HEK293 (cell line): ENCODE data around the gene RAPGEF5.

ENCODE experiments used
- CTCF ChIA-PET: fragments of 350-600 bp; formaldehyde crosslinking; extraction: SDS; loops from one replicate; lab custom pipeline; 2021; ENCODE audit warnings: antibody characterized with exemption; lab: Yijun Ruan, JAX
- POLR2A ChIA-PET: fragments of 300-600 bp; formaldehyde crosslinking; extraction: SDS; loops from one replicate; lab custom pipeline; 2020; ENCODE audit warnings: antibody characterized with exemption, inconsistent platforms; lab: Yijun Ruan, JAX
- H3K27ac ChIP-seq: fragments of 200-500 bp; sonication (Bioruptor generic); 2 replicates; pipeline ENCODE4 v1.5.1; 2014; ENCODE audit warnings: low read depth, low read length, control low read depth, inconsistent platforms; ENCODE audit errors: extremely low read depth
- H3K36me3 ChIP-seq, 2 experiments: fragments of 200-500 bp in 1 of 2; sonication (Bioruptor generic) in 1 of 2; 1 replicate in 1 of 2; 2 replicates in 1 of 2; pipeline ENCODE4 v1.5.1; 2014 to 2017; ENCODE audit warnings: inconsistent platforms in 2 of 2, low read length in 2 of 2; ENCODE audit not compliant: control insufficient read depth in 2 of 2, insufficient read depth in 1 of 2
- H3K4me1 ChIP-seq: fragments of 200-500 bp; sonication (Bioruptor generic); 2 replicates; pipeline ENCODE4 v1.5.1; 2014; ENCODE audit warnings: mild to moderate bottlenecking, low read length, inconsistent platforms; ENCODE audit not compliant: control insufficient read depth, insufficient read depth
- H3K4me3 ChIP-seq: 2 replicates; pipeline ENCODE4 v1.5.1; 2011; ENCODE audit warnings: low read depth, mild to moderate bottlenecking, control low read depth, low read length, moderate library complexity
- H3K9me3 ChIP-seq: fragments of 200-500 bp; sonication (Bioruptor generic); 2 replicates; pipeline ENCODE4 v1.5.1; 2014; ENCODE audit warnings: low read depth, low read length, inconsistent platforms; ENCODE audit not compliant: control insufficient read depth, insufficient read depth
- EGR2 ChIP-seq: fragments of 450-650 bp; formaldehyde crosslinking; IDR thresholded peaks from 2 replicates; pipeline ENCODE4 v1.5.1; 2016; ENCODE audit warnings: low read depth, missing biosample characterization, missing genetic modification characterization
- HOXC10 ChIP-seq: sonication (generic); formaldehyde crosslinking; IDR thresholded peaks from 2 replicates; pipeline ENCODE4 v1.8.1; 2023; ENCODE audit warnings: mild to moderate bottlenecking, missing genetic modification reagents
- IKZF3 ChIP-seq: fragments of 450-650 bp; IDR thresholded peaks from 2 replicates; pipeline ENCODE4 v1.5.0; 2018; ENCODE audit warnings: missing biosample characterization, mild to moderate bottlenecking, missing genetic modification characterization, moderate library complexity
- KLF9 ChIP-seq: fragments of 450-650 bp; formaldehyde crosslinking; IDR thresholded peaks from 2 replicates; pipeline ENCODE4 v1.5.1; 2016; ENCODE audit warnings: missing biosample characterization, missing genetic modification characterization, low read depth
- PRDM1 ChIP-seq: fragments of 450-650 bp; formaldehyde crosslinking; IDR thresholded peaks from 2 replicates; pipeline ENCODE4; 2016; ENCODE audit warnings: missing biosample characterization, missing genetic modification characterization
- REPIN1 ChIP-seq: fragments of 450-650 bp; formaldehyde crosslinking; IDR thresholded peaks from 2 replicates; pipeline ENCODE4 v1.5.1; 2017; ENCODE audit warnings: missing biosample characterization, missing genetic modification characterization, low read depth
- SALL2 ChIP-seq: fragments of 450-650 bp; formaldehyde crosslinking; IDR thresholded peaks from 2 replicates; pipeline ENCODE4 v1.5.0; 2017; ENCODE audit warnings: missing biosample characterization, mild to moderate bottlenecking, missing genetic modification characterization, borderline replicate concordance
- TRIM28 ChIP-seq: IDR thresholded peaks from 2 replicates; pipeline ENCODE4 v1.6.1; 2011; ENCODE audit warnings: low read length, control low read depth, borderline replicate concordance
- ZBTB17 ChIP-seq: fragments of 450-650 bp; formaldehyde crosslinking; IDR thresholded peaks from 2 replicates; pipeline ENCODE4 v1.5.1; 2016; ENCODE audit warnings: missing biosample characterization, missing genetic modification characterization
- ZIC2 ChIP-seq: fragments of 450-650 bp; formaldehyde crosslinking; IDR thresholded peaks from 2 replicates; pipeline ENCODE4 v1.5.1; 2016; ENCODE audit warnings: missing biosample characterization, missing genetic modification characterization
- ZNF266 ChIP-seq: fragments of 450-650 bp; formaldehyde crosslinking; IDR thresholded peaks from 2 replicates; pipeline ENCODE4 v1.5.1; 2016; ENCODE audit warnings: missing biosample characterization, missing genetic modification characterization, low read depth
- ZNF292 ChIP-seq: fragments of 450-650 bp; formaldehyde crosslinking; IDR thresholded peaks from 2 replicates; pipeline ENCODE4 v1.5.1; 2016; ENCODE audit warnings: low read depth, missing biosample characterization, missing genetic modification characterization, borderline replicate concordance
- ZNF37A ChIP-seq: fragments of 450-650 bp; IDR thresholded peaks from 2 replicates; pipeline ENCODE4 v1.5.1; 2018; ENCODE audit warnings: missing biosample characterization, missing genetic modification characterization
- ZNF391 ChIP-seq: fragments of 450-650 bp; formaldehyde crosslinking; IDR thresholded peaks from 2 replicates; pipeline ENCODE4 v1.5.1; 2016; ENCODE audit warnings: low read depth, missing biosample characterization, missing genetic modification characterization, borderline replicate concordance
- ZNF596 ChIP-seq: fragments of 450-650 bp; IDR thresholded peaks from 2 replicates; pipeline ENCODE4 v1.5.0; 2018; ENCODE audit warnings: missing biosample characterization, mild to moderate bottlenecking, missing genetic modification characterization, moderate library complexity
- ZNF658 ChIP-seq: fragments of 450-650 bp; formaldehyde crosslinking; IDR thresholded peaks from 2 replicates; pipeline ENCODE4; 2016; ENCODE audit warnings: missing biosample characterization, missing genetic modification characterization
- ZNF670 ChIP-seq: fragments of 450-650 bp; formaldehyde crosslinking; IDR thresholded peaks from 2 replicates; pipeline ENCODE4 v1.5.1; 2016; ENCODE audit warnings: missing biosample characterization, missing genetic modification characterization, low read depth
- ZNF747 ChIP-seq: fragments of 450-650 bp; formaldehyde crosslinking; IDR thresholded peaks from 2 replicates; pipeline ENCODE4 v1.5.1; 2016; ENCODE audit warnings: missing biosample characterization, missing genetic modification characterization
- ZSCAN23 ChIP-seq: fragments of 450-650 bp; formaldehyde crosslinking; IDR thresholded peaks from 2 replicates; pipeline ENCODE4 v1.5.1; 2016; ENCODE audit warnings: missing biosample characterization, missing genetic modification characterization
- TF ChIP-seq, protein P1 (sequence below): fragments of 450-650 bp; formaldehyde crosslinking; IDR thresholded peaks from 2 replicates; pipeline ENCODE4 v1.5.0; 2017; ENCODE audit warnings: missing biosample characterization, missing genetic modification characterization, borderline replicate concordance
- TF ChIP-seq, protein P2 (sequence below): fragments of 450-650 bp; formaldehyde crosslinking; IDR thresholded peaks from 2 replicates; pipeline ENCODE4 v1.5.1; 2016; ENCODE audit warnings: missing biosample characterization, missing genetic modification characterization, borderline replicate concordance
- TF ChIP-seq, protein P3 (sequence below): fragments of 450-650 bp; formaldehyde crosslinking; IDR thresholded peaks from 2 replicates; pipeline ENCODE4 v1.5.1; 2017; ENCODE audit warnings: missing biosample characterization, missing genetic modification characterization
- TF ChIP-seq, protein P4 (sequence below): fragments of 450-650 bp; formaldehyde crosslinking; IDR thresholded peaks from 2 replicates; pipeline ENCODE4 v1.5.1; 2016; ENCODE audit warnings: missing biosample characterization, missing genetic modification characterization

Gene RAPGEF5

DNA sequence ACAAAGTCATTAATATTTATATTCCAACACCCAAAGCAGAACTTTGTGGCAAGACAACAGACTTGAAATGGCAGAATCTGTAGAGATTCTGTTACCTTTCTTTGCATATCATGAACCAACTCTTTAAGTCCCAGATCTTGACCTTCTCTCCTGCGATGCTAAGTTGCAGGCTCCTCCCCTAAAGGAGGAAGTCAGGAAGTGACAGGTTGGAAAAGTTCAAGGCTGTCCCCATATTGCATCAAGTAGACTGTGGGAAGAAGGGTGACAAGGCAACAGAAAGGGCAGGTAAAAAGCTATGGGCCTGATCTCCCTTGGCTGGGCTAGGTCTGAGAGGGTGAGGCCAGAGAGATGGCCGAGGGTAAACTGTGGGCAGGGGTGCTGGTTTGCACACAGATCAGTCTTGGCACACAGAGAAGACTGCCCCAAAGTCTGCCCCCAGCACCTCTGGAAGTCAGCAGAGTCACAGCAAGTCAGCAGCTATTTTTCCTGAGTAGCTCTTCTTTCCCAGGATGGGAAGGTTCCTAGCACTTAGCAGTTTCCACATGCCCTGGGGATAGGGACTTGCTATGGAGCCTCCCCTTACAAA lies 115.1 kb downstream of the RAPGEF5 start:
- H3K4me1 ChIP-seq, result no peaks in the 10 kb centered on the region
- POLR2A ChIA-PET, result no interaction called here
- TF ChIP-seq ZNF391 (no peak), ZNF266 (no peak), ZBTB17 (tag by site-specific recombination) (no peak), TRIM28 (no peak), HOXC10 (CRISPR knock-in tag) (no peak), EGR2 (tag by site-specific recombination) (no peak), SALL2 (tag by site-specific recombination) (no peak), REPIN1 (no peak), ZNF37A (tag by site-specific recombination) (no peak)
- TF ChIP-seq, protein P1, sequence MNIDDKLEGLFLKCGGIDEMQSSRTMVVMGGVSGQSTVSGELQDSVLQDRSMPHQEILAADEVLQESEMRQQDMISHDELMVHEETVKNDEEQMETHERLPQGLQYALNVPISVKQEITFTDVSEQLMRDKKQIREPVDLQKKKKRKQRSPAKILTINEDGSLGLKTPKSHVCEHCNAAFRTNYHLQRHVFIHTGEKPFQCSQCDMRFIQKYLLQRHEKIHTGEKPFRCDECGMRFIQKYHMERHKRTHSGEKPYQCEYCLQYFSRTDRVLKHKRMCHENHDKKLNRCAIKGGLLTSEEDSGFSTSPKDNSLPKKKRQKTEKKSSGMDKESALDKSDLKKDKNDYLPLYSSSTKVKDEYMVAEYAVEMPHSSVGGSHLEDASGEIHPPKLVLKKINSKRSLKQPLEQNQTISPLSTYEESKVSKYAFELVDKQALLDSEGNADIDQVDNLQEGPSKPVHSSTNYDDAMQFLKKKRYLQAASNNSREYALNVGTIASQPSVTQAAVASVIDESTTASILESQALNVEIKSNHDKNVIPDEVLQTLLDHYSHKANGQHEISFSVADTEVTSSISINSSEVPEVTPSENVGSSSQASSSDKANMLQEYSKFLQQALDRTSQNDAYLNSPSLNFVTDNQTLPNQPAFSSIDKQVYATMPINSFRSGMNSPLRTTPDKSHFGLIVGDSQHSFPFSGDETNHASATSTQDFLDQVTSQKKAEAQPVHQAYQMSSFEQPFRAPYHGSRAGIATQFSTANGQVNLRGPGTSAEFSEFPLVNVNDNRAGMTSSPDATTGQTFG (tag by site-specific recombination), result no peak
- no peaks in the 10 kb centered on the region for H3K9me3 ChIP-seq
- H3K4me3 ChIP-seq, result no peak overlapping the region
- no peaks in the 10 kb centered on the region for H3K36me3 ChIP-seq
- CTCF ChIA-PET, result no interaction called here
- no peak overlapping the region for H3K27ac ChIP-seq

DNA sequence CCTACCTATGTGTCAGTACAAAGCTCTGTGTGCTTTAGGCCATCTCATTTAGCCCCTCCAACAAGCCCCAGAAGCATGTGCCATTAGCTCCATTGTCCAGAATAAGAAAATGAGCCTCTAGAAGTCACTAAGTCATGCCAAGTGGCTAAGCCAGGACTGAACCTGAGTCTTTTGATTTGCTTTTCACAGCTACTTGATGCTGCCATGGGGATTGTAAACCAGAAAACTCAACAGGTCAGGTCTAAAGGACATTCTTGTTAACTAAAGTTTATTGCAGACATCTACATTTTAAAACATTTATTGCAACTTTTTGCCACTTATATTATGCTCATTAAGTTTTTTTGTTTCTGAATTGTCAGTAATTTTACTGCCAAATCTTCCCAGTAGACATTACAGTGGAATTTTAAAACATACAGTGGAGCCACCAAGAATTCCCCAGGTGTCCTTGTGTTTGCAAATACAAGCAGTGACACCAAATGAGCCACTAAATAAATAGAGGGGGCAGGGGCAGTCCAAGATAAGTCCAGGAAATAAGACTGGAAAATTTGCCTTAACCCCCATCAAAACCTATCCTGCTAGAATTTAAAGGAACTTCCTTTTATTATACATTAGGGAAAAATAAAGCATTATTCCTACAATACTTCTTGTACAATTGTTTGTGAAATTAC lies 115.9 kb downstream of the RAPGEF5 start:
- no peak overlapping the region for H3K27ac ChIP-seq
- no peaks in the 10 kb centered on the region for H3K9me3 ChIP-seq
- 0 out of 2 replicates have a peak, but pooled peaks cover 3% of the 10 kb centered on the region for H3K4me1 ChIP-seq
- TF ChIP-seq ZNF747 (no peak), ZSCAN23 (tag by site-specific recombination) (no peak), REPIN1 (no peak)
- TF ChIP-seq, protein P2, sequence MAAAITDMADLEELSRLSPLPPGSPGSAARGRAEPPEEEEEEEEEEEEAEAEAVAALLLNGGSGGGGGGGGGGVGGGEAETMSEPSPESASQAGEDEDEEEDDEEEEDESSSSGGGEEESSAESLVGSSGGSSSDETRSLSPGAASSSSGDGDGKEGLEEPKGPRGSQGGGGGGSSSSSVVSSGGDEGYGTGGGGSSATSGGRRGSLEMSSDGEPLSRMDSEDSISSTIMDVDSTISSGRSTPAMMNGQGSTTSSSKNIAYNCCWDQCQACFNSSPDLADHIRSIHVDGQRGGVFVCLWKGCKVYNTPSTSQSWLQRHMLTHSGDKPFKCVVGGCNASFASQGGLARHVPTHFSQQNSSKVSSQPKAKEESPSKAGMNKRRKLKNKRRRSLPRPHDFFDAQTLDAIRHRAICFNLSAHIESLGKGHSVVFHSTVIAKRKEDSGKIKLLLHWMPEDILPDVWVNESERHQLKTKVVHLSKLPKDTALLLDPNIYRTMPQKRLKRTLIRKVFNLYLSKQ, result no peak
- no peak overlapping the region for H3K4me3 ChIP-seq
- POLR2A ChIA-PET, result no interaction called here
- H3K36me3 ChIP-seq, result no peaks in the 10 kb centered on the region
- CTCF ChIA-PET, result no interaction called here

DNA sequence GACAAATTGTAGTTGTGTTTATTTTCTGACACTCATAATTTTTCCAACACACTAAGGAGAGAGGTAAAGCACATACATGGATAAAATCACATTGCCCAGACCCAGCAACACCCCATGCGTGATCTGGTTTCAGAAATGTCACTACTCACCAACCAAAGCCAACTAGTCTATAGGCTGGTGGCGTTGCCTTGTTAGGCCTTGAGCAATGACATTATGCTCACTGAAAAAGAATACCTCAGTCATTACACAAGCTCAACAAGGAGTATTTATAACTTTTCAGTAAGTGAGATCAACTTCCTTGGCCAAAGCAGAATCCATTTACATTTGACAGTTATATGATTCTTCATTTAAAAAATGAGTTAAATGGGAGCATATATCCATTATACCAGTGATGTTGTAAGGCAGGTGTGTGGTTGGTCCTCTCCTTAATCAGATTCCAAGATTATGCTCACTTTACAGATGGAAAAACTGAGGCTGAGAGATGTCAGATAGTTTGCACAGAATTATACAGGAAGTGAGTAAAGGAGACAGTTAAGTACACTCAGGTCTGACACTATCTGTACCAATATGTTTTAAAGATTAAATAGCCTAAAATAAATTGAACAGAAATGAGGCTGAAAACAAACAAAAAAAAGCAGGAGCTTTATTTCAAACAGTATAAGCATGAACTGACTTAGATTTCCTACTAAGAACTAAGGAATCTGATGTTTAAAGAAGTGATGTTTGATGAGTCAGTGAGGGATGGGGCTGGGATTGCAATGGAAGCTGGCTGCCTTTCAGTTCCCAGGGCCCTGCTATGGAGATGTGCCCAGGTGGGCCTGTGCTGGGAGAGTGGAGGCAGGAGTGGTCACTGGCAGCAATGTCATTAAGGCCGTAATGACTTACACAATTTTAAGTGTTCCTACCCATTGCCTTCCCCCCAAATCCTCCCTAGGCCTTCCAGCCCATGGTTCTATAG lies 118.3 kb downstream of the RAPGEF5 start:
- Histone ChIP-seq H3K27ac (no peak overlapping the region), H3K4me1 (peaks cover 6% of the 10 kb centered on the region; the same call in 1 of the 2 replicates), H3K36me3 (no peaks in the 10 kb centered on the region), H3K4me3 (no peak overlapping the region), H3K9me3 (no peaks in the 10 kb centered on the region)
- ChIA-PET CTCF (no interaction called here), POLR2A (no interaction called here)
- no peak for TF ChIP-seq ZIC2
- TF ChIP-seq ZNF658 (tag by site-specific recombination), result no peak
- no peak for TF ChIP-seq ZNF266
- no peak for TF ChIP-seq ZNF292 (tag by site-specific recombination)
- no peak for TF ChIP-seq PRDM1 (tag by site-specific recombination)
- no peak for TF ChIP-seq IKZF3 (tag by site-specific recombination)
- no peak for TF ChIP-seq KLF9
- TF ChIP-seq, protein P3, sequence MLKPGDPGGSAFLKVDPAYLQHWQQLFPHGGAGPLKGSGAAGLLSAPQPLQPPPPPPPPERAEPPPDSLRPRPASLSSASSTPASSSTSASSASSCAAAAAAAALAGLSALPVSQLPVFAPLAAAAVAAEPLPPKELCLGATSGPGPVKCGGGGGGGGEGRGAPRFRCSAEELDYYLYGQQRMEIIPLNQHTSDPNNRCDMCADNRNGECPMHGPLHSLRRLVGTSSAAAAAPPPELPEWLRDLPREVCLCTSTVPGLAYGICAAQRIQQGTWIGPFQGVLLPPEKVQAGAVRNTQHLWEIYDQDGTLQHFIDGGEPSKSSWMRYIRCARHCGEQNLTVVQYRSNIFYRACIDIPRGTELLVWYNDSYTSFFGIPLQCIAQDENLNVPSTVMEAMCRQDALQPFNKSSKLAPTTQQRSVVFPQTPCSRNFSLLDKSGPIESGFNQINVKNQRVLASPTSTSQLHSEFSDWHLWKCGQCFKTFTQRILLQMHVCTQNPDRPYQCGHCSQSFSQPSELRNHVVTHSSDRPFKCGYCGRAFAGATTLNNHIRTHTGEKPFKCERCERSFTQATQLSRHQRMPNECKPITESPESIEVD (tag by site-specific recombination), result no peak
- no peak for TF ChIP-seq ZNF670
- no peak for TF ChIP-seq ZNF596
- TF ChIP-seq, protein P4, sequence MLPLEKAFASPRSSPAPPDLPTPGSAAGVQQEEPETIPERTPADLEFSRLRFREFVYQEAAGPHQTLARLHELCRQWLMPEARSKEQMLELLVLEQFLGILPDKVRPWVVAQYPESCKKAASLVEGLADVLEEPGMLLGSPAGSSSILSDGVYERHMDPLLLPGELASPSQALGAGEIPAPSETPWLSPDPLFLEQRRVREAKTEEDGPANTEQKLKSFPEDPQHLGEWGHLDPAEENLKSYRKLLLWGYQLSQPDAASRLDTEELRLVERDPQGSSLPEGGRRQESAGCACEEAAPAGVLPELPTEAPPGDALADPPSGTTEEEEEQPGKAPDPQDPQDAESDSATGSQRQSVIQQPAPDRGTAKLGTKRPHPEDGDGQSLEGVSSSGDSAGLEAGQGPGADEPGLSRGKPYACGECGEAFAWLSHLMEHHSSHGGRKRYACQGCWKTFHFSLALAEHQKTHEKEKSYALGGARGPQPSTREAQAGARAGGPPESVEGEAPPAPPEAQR, result no peak
